GM18519 (cell line): Measurements from ENCODE around the gene MSH3.
"Not testable (repeated sequence)": the region's sequence is repeated elsewhere in the genome, so short reads cannot be mapped to it uniquely, and the experiment has no call there.

ENCODE experiments used
- ATAC-seq: cut with Tn5 transposase; IDR thresholded peaks from one replicate; pipeline ENCODE4 v1.9.1; 2021; ENCODE audit warnings: mild to moderate bottlenecking, moderate library complexity; ENCODE audit not compliant: unreplicated experiment, low FRiP score

Gene MSH3

GRCh38 chr5:80784451-80784850 is 130.0 kb downstream of the MSH3 start:
- ATAC-seq = no peak

- ATAC-seq = not testable (repeated sequence)
Measured at GRCh38 chr5:80789319-80790016, 135.0 kb downstream of the MSH3 start.

GRCh38 chr5:80790698-80791097 is 136.2 kb downstream of the MSH3 start:
- ATAC-seq = no peak

DNA sequence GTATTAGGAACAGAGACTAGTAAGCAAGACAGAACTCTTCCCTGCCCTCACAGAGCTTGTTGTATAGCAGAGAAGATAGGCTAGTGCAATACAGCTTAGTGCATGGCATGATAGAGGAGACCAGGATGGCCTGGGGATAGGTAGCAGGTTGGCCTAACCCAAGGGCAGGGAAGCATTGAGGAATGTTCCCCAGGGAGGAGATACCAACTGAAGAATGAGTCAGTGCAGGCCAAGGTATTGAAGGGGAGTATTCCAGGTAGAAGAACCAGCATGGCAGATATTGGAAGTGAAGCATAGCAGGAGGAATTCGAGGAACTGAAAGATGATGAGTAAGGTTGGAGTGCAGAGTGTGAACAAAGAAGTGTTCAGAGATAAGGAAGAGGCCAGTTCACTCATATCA is 138.9 kb downstream of the MSH3 start:
- ATAC-seq = no peak

DNA sequence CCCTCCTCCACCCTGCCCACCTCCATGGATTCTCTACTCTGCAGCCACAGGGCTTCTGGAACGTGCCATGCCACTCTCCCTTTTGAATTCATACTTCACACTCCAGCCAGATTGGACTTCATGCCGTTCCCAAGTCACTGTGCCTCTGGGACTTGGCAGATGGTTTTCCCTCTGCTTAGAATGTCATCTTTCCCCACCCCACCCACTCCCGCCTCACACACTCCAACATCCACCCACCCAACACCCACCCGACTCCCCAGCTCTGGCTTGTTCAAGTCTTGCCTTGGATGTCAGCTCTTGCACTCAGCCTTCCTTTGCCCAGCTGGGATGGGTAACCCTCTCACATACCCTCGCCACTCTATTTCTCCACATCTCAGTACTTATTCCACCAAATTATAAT is 142.4 kb downstream of the MSH3 start:
- ATAC-seq = no peak

- no peak for ATAC-seq
Measured at GRCh38 chr5:80797428-80798024, 143.1 kb downstream of the MSH3 start.

- ATAC-seq = no peak
Measured at GRCh38 chr5:80798166-80798565, 143.7 kb downstream of the MSH3 start.

DNA sequence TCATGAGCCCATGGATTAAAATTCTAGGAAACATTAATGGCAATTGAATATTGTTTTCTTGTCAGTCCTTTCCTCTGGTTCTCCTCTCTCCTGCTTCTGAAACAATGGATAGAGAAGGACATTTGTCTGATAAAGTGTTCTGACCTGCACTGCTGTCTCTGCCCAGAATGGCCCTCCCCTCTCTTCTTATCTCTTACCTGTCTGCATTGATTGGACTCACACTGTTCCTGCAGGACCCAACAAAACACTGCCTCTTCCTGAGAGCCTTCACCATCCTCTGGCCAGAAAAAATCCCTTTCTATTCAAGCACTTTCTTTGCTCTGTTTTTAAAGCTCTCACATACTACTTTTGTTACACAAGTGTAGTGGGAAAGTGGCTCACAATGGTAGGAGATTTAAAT is 144.2 kb downstream of the MSH3 start:
- no peak for ATAC-seq

DNA sequence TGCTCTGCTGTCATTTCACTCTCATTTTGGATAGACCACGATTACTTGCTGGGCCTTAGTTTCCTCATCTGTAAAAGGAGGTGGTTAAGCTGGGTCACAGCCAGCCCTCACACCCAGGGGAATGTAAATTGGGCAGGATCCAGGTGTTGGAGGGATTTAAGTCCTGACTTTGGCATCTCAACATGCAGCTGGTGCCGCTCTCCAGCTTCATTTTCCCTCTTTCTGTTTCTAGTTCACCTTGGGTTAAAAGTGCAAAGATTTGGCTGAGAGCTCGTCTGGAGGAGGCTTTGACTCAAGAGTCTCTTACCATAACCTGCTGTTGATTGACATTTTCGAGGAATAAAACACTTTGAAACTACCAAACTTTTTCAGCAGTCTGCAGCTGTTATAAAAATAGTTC is 144.6 kb downstream of the MSH3 start:
- ATAC-seq = no peak

GRCh38 chr5:80799573-80799972 is 145.1 kb downstream of the MSH3 start:
- no peak for ATAC-seq

DNA sequence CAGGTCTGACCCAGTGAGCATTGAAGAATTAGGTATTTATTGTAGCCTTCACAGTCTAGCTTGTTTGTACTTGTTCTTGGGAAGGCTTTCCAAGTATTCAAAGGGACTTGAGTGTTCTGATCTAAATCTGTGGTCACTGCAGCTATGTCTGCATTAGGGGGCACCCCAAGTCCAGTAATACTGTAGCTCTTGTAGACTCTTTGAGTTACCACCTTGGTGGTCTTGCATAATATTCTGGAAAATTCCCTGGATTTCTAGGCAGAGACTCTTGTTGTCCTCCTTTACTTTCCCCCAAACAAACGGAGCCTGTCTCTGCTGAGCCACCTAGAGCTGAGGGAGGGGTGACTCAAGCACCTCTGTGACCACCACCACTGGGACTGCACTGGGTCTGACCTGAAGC is 149.9 kb downstream of the MSH3 start:
- no peak for ATAC-seq

- ATAC-seq = no peak
Measured at GRCh38 chr5:80805038-80805437, 150.6 kb downstream of the MSH3 start.

DNA sequence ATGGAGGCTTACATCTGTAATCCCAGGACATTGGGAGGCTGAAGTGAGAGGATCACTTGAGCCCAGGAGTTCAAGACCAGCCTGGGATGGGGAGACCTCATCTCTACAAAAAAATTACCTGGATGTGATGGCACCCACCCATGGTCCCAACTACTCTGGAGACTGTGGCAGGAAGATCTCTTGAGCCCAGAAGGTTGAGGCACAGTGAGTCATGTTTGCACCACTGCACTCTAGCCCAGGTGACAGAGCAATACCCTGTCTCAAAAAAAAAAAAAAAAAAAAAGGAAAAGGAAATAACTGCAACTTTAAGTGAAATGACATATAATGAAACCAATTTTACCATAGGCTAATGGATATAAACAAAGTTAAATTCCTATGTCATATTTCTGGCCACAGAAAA is 152.5 kb downstream of the MSH3 start:
- no peak for ATAC-seq

GRCh38 chr5:80809451-80809850 is 155.0 kb downstream of the MSH3 start:
- ATAC-seq = no peak

GRCh38 chr5:80810425-80810824 is 156.0 kb downstream of the MSH3 start:
- ATAC-seq = no peak

DNA sequence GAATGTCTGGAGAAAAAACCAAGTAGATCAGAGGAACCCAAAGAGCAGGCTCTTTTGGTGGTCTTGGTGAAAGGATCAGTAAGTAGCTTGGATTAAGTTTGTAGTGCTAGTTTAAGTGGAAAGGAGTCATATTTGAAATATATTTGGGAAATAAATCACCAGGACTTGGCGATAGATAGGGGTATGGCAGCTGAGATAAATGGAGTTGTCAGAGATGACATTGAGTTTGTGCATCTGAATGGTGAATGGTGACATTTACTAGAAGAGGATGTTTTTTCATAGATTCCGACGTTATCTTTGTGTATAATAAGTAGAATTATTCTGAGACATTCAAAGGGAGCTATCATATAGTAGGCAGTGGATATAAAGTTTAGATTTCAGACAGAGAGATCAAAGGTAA is 162.1 kb downstream of the MSH3 start:
- ATAC-seq = no peak

DNA sequence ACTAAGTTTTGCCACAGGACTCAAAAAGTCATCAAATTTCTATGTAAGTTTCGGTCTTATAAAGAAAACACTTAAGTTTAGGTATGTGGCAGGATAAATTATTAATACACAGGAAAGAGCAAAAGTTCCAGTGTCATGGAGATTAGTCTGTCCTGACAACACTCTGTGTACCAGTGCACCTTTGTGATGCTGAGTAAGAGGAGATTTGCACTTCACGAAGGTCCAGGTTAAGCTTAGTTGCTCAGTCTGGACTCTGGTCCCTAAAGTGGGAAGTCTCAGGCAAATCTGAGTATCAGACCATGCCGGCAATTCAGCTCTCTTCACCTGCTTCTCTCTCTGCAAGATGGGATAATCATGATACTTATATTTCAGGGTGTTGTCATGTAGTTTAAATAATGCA is 166.2 kb downstream of the MSH3 start:
- no peak for ATAC-seq

DNA sequence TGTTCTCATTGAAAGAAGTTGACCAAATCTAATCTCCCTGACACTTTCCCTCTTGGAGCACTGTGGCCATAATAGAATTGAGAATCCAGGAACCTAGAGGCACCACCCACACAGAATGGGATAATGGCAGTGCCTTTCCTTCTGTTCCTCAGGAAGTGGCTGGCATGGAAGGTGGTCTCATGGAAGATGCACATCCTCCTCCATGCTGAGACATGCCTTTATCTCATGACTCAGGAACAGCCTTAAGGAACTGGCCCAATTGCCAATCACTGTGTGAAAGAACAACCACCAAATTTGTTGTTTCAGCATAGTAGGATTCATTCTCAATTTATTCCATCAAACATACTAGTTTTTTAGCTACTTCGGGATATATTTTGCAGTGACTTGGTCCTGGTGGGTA is 168.2 kb downstream of the MSH3 start:
- ATAC-seq = no peak

DNA sequence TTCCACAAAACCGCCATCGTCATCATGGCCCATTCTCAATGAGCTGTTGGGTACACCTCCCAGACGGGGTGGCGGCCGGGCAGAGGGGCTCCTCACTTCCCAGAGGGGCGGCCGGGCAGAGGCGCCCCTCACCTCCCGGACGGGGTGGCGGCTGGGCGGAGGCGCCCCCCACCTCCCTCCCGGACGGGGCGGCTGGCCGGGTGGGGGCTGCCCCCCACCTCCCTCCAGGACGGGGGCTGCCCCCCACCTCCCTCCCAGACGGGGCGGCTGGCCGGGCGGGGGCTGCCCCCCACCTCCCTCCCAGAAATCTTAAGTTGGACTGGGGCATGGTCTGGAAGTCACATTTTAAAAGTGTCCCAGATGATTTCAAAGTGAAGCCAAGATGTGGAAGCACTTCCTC is 169.7 kb downstream of the MSH3 start:
- ATAC-seq = not testable (repeated sequence)

GRCh38 chr5:80825786-80826460 is 171.5 kb downstream of the MSH3 start:
- ATAC-seq = no peak

- ATAC-seq = no peak
Measured at GRCh38 chr5:80834710-80835109, 180.3 kb downstream of the MSH3 start.

- no peak for ATAC-seq
Measured at GRCh38 chr5:80835128-80835527, 180.7 kb downstream of the MSH3 start.
